DOHH2 (cell line): Measurements from ENCODE around the gene TCHP.

Experiments used
- EZH2phosphoT487 ChIP-seq: fragments of 200-600 bp; sonication (generic); IDR thresholded peaks from 2 replicates; pipeline ENCODE4 v1.6.1; 2017; ENCODE audit warnings: borderline replicate concordance, mild to moderate bottlenecking, antibody characterized with exemption, low read length, moderate library complexity, mixed read lengths
- TF ChIP-seq, protein P1 (sequence below): fragments of 200-600 bp; sonication (generic); IDR thresholded peaks from one replicate; pipeline ENCODE4 v1.5.1; 2014; ENCODE audit warnings: antibody characterized with exemption, mild to moderate bottlenecking, low read depth, low read length; ENCODE audit not compliant: poor library complexity, severe bottlenecking

DNA sequence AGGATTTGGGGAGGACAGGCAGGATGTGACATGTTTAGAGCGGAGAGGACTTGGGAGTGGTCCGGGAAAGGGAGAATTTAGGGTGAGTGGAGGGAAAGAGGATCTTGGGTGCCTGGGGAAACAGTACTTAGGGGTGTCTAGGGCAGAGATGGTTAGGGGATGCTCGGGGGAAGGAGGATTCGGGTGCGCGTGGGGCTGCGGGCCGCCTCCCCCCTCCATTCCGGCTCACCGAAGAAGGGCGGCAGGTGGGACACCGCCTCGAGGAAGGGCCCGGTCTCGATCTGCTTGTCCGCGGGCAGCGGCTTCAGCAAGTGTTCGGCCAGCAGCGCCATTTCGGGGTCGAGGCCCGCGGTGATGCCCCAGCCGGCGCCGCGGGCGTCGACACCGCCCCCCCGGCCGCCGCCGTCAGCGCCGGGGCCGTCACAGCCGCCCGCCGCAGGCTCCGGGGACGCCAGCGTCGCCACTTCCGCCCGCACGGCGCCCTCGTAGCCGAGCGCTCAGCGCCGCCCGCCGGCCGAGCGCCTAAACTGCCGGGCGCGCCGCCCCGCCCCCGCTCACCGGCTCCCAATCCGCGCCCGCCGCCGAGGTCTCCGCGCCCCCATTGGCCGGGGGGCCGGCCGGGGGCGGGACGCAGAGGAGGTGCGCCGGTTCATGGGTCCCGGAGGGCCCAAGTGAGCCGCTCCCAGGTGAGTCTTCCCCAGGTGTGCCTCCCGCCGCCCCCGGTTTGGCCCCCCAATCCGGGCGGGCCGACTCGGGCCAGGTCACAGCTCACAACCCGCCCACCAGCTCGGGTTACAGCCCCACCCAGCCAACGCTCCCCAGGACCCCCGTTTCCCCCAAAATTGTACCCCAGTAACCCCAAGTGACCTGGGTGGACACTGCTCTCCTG, 19.8 kb upstream of the TCHP start, which contains the start of gene GLTP:
- TF ChIP-seq, protein P1, sequence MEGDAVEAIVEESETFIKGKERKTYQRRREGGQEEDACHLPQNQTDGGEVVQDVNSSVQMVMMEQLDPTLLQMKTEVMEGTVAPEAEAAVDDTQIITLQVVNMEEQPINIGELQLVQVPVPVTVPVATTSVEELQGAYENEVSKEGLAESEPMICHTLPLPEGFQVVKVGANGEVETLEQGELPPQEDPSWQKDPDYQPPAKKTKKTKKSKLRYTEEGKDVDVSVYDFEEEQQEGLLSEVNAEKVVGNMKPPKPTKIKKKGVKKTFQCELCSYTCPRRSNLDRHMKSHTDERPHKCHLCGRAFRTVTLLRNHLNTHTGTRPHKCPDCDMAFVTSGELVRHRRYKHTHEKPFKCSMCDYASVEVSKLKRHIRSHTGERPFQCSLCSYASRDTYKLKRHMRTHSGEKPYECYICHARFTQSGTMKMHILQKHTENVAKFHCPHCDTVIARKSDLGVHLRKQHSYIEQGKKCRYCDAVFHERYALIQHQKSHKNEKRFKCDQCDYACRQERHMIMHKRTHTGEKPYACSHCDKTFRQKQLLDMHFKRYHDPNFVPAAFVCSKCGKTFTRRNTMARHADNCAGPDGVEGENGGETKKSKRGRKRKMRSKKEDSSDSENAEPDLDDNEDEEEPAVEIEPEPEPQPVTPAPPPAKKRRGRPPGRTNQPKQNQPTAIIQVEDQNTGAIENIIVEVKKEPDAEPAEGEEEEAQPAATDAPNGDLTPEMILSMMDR: no peak
- no peak for TF ChIP-seq EZH2phosphoT487
